Tibial artery (tissue), 4 donors: ENCODE measurements around the gene TMEM63A.

Source experiments
- DNase-seq, 2 donors: peaks; one replicate each; pipeline ENCODE4 v3.0.0-alpha.2; 2019
- H3K27ac ChIP-seq, 2 donors: fragments of 200-600 bp; sonication (generic) in 1 of 2; 1 replicate in 1 of 2; 2 replicates in 1 of 2; pipeline ENCODE4 v1.5.1; 2018 to 2019; ENCODE audit warnings: mild to moderate bottlenecking in 1 of 2
- H3K27me3 ChIP-seq, 2 donors: fragments of 200-600 bp; sonication (generic) in 1 of 2; one replicate each; pipeline versions ENCODE4 v1.5.1 to v1.6.0; 2016 to 2019
- H3K36me3 ChIP-seq, 3 donors: fragments of 200-600 bp; sonication (generic) in 2 of 3; one replicate each; pipeline ENCODE4 v1.5.1; 2016 to 2019; ENCODE audit warnings: mild to moderate bottlenecking in 2 of 3
- H3K4me1 ChIP-seq, 4 donors: fragments of 200-600 bp; sonication (generic) in 2 of 4; 1 replicate in 3 of 4; 2 replicates in 1 of 4; pipeline ENCODE4 v1.5.1; 2016 to 2019
- H3K4me3 ChIP-seq, 2 donors: fragments of 200-600 bp; sonication (generic) in 1 of 2; 1 replicate in 1 of 2; 2 replicates in 1 of 2; pipeline ENCODE4 v1.5.1; 2018 to 2019; ENCODE audit warnings: mild to moderate bottlenecking in 2 of 2
- H3K9me3 ChIP-seq, 3 donors: fragments of 200-600 bp; sonication (generic) in 1 of 3; one replicate each; pipeline ENCODE4 v1.5.1; 2016 to 2019
- CTCF ChIP-seq, 2 experiments: fragments of 200-600 bp in 1 of 2; fragments of 450-650 bp in 1 of 2; IDR thresholded peaks; one replicate each; pipeline ENCODE4 v1.5.1; 2017 to 2019; ENCODE audit warnings: antibody characterized with exemption in 2 of 2, mild to moderate bottlenecking in 1 of 2, moderate library complexity in 1 of 2
- intact Hi-C: fragments of 100-400 bp; cut with DNase I; formaldehyde crosslinking; loops from one replicate; pipeline ENCODE4 v1.15.0; 2023; ENCODE audit warnings: low total_unique reads

Gene TMEM63A

GRCh38 chr1:225872075-225872430 is 10.1 kb downstream of the TMEM63A start:
- H3K36me3 ChIP-seq: peaks cover 56 to 90% (median 87%) of the 10 kb centered on the region in 3 donors

GRCh38 chr1:225871359-225872074 is 10.7 kb downstream of the TMEM63A start:
- intact Hi-C loops: no loop called here
- no peaks in the 10 kb centered on the region for H3K9me3 ChIP-seq
- no peak overlapping the region for H3K27ac ChIP-seq
- H3K4me3 ChIP-seq: no peak overlapping the region
- TF ChIP-seq CTCF (IDR thresholded peaks at IDR 0.05): no peak
- peaks cover 61 to 93% (median 90%) of the 10 kb centered on the region in 3 donors for H3K36me3 ChIP-seq
- no peaks in the 10 kb centered on the region for H3K4me1 ChIP-seq
- H3K27me3 ChIP-seq: no peaks in the 10 kb centered on the region
- DNase-seq: no peak

More at GRCh38 chr1:225872075-225872430, 10.1 kb downstream of the TMEM63A start:
- H3K4me1 ChIP-seq: peaks cover 0 to 5% (median 3%) of the 10 kb centered on the region in 4 donors
- no peaks in the 10 kb centered on the region for H3K9me3 ChIP-seq
- intact Hi-C loops: no loop called here
- no peak overlapping the region for H3K4me3 ChIP-seq
- no peak for DNase-seq
- TF ChIP-seq CTCF (IDR thresholded peaks at IDR 0.05): no peak
- H3K27ac ChIP-seq: no peak overlapping the region
- H3K27me3 ChIP-seq: no peaks in the 10 kb centered on the region

GRCh38 chr1:225870911-225871310 is 11.3 kb downstream of the TMEM63A start:
- Histone ChIP-seq H3K9me3 (no peaks in the 10 kb centered on the region), H3K36me3 (peaks cover 65 to 95% (median 95%) of the 10 kb centered on the region in 3 donors), H3K4me3 (no peak overlapping the region), H3K4me1 (no peaks in the 10 kb centered on the region), H3K27me3 (no peaks in the 10 kb centered on the region), H3K27ac (no peak overlapping the region)
- intact Hi-C loops: no loop called here
- no peak for DNase-seq
- TF ChIP-seq CTCF (IDR thresholded peaks at IDR 0.05): no peak

- intact Hi-C loops: no loop called here
- Histone ChIP-seq H3K4me1 (peaks cover 0 to 5% (median 2%) of the 10 kb centered on the region in 4 donors), H3K9me3 (no peaks in the 10 kb centered on the region), H3K4me3 (no peak overlapping the region), H3K27ac (no peak overlapping the region), H3K36me3 (peaks cover 66 to 97% (median 89%) of the 10 kb centered on the region in 3 donors), H3K27me3 (no peaks in the 10 kb centered on the region)
- no peak for TF ChIP-seq CTCF (IDR thresholded peaks at IDR 0.05)
- no peak for DNase-seq
Observed at GRCh38 chr1:225868631-225869330, 13.4 kb downstream of the TMEM63A start.

GRCh38 chr1:225866981-225867380 is 15.2 kb downstream of the TMEM63A start:
- Histone ChIP-seq H3K27me3 (no peaks in the 10 kb centered on the region), H3K27ac (no peak overlapping the region), H3K36me3 (peaks cover 59 to 100% (median 84%) of the 10 kb centered on the region in 3 donors), H3K9me3 (no peaks in the 10 kb centered on the region), H3K4me1 (peaks cover 0 to 17% (median 2%) of the 10 kb centered on the region in 4 donors), H3K4me3 (no peak overlapping the region)
- intact Hi-C loops: no loop called here
- TF ChIP-seq CTCF (IDR thresholded peaks at IDR 0.05): no peak
- no peak for DNase-seq
